Sigmoid colon (tissue), 4 donors: ENCODE results near the gene ANKH.

Experiments
- CTCF ChIP-seq, 4 experiments: fragments of 450-650 bp in 3 of 4; fragments of 200-600 bp in 1 of 4; IDR thresholded peaks; one replicate each; pipeline ENCODE4 v1.5.1; 2016 to 2019; ENCODE audit warnings: antibody characterized with exemption in 4 of 4, mild to moderate bottlenecking in 3 of 4, moderate library complexity in 2 of 4
- EP300 ChIP-seq, 4 donors: sonication (generic); formaldehyde crosslinking; IDR thresholded peaks; one replicate each; pipeline ENCODE4 v1.6.1; 2017; ENCODE audit warnings: antibody characterized with exemption in 4 of 4
- POLR2A ChIP-seq, 2 donors: fragments of 450-650 bp; IDR thresholded peaks; one replicate each; pipeline ENCODE4 v1.6.1; 2016; ENCODE audit warnings: antibody characterized with exemption in 2 of 2, mild to moderate bottlenecking in 2 of 2, moderate library complexity in 2 of 2

- no peak for TF ChIP-seq CTCF (IDR thresholded peaks at IDR 0.05)
- no peak for TF ChIP-seq EP300 (IDR thresholded peaks at IDR 0.05)
- TF ChIP-seq POLR2A (IDR thresholded peaks at IDR 0.05), result no peak
Measured at GRCh38 chr5:14698495-14698894, 173.1 kb downstream of the ANKH start.
